H1 (cell line): ENCODE results near the gene PFDN5. TPM values are rescaled to one million over a fixed set of nuclear protein-coding genes. Genes with fewer than 3 reads are reported as not detected.
A peak's percentile ranks its signal among the peaks of the same experiment; 100 is the strongest.

Experiments used
- EGR1 ChIP-seq: IDR thresholded peaks from 2 replicates; pipeline ENCODE4 v1.6.1; 2011; ENCODE audit warnings: low read depth, low read length, borderline replicate concordance
- FOSL1 ChIP-seq: IDR thresholded peaks from 2 replicates; pipeline ENCODE4 v1.6.1; 2011; ENCODE audit warnings: mild to moderate bottlenecking, low read depth, low read length, moderate library complexity; ENCODE audit not compliant: insufficient read depth
- GABPA ChIP-seq: IDR thresholded peaks from 2 replicates; pipeline ENCODE4 v1.6.1; 2011; ENCODE audit warnings: mild to moderate bottlenecking, low read length, moderate library complexity, borderline replicate concordance; ENCODE audit not compliant: insufficient read depth
- HDAC2 ChIP-seq, 2 experiments: fragments of 300-600 bp in 1 of 2; sonication (generic) in 1 of 2; IDR thresholded peaks; 2 replicates each; pipeline ENCODE4 v1.6.1; 2011 to 2012; ENCODE audit warnings: low read depth in 2 of 2, low read length in 2 of 2, mild to moderate bottlenecking in 2 of 2, moderate library complexity in 2 of 2, borderline replicate concordance in 1 of 2, inconsistent platforms in 1 of 2
- NANOG ChIP-seq: IDR thresholded peaks from 2 replicates; pipeline ENCODE4 v1.6.1; 2011; ENCODE audit warnings: low read length, low read depth, mild to moderate bottlenecking, inconsistent platforms; ENCODE audit not compliant: insufficient read depth, poor library complexity, severe bottlenecking
- POU5F1 ChIP-seq: IDR thresholded peaks from 2 replicates; pipeline ENCODE4 v1.6.1; 2011; ENCODE audit warnings: low read depth, mild to moderate bottlenecking, low read length, moderate library complexity
- polyA plus RNA-seq, 7 experiments: library from polyadenylated mRNA; depleted of rRNA in 3 of 7; stranded (reverse) in 5 of 7; unstranded in 2 of 7; fragments of >200 nt in 5 of 7; fragments of 200-250 nt in 2 of 7; gene quantifications; 1 replicate in 5 of 7; 2 replicates in 1 of 7; 4 replicates in 1 of 7; pipeline versions ENCODE4 v1.2.1 to v1.2.3, GENCODE V29; 2011 to 2013; ENCODE audit warnings: missing spikeins in 2 of 7, mixed read lengths in 2 of 7
- total RNA-seq: library from RNA; stranded (reverse); fragmentation: NEBNext Ultra II Directional; extraction: Animal tissue kit (Norgen Biotek cat#: 25700); gene quantifications from 2 replicates; pipeline ENCODE4 v1.2.1, GENCODE V29; 2021
- TF ChIP-seq, protein P1 (sequence below): fragments of 300-600 bp; sonication (generic); IDR thresholded peaks from 2 replicates; pipeline ENCODE4 v1.7.1; 2012; ENCODE audit warnings: low read length, moderate library complexity, mild to moderate bottlenecking, inconsistent platforms; ENCODE audit not compliant: insufficient replicate concordance
- TF ChIP-seq, protein P2 (sequence below): IDR thresholded peaks from 2 replicates; pipeline ENCODE4 v1.6.1; 2012; ENCODE audit warnings: inconsistent platforms

The PFDN5 gene
- total and polyA plus RNA-seq, 2 of the 8 experiments (the other 6 are each of a cell fraction or from before 2014, with no cell fraction given) = 290 to 630 TPM

DNA sequence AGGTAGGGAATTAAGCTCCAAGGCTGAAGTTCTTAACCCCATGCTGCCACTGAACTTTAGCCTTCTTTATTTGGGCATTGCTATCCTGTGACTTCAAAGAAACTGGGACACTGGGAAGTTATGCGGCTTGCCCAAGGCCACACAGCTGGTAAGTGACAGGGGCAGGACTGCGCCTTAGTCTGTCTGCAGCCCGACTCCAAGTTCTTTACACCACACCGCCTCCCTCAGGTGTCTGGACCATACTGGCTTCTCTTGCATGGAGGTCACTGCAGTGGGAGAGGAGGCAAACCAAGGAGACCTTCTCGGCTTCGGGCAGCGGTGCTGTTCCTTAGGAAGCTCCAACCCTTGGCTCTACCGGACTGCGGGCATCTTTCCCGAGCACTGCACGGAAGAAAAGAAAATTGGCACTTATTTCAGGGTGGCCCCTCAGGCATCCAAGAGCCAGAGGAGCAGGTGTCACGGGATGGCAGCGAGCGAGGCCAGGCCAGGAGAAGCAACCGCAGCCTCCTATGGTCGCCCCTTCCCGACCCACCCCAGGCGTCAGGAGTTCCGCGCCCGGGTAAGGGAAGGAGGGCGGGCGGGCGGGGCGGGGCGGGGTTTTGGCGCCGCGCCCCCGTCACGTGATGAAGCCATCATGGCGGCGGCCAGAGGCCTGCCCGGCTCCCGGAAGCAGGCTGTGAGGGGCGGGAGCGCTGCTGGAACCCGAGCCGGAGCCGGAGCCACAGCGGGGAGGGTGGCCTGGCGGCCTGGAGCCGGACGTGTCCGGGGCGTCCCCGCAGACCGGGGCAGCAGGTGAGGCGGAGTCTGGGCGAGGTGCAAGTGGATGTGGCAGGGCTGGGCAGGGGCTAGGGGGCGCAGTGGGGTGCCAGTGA is 43.6 kb upstream of the PFDN5 start (continued):
- TF ChIP-seq, protein P1, sequence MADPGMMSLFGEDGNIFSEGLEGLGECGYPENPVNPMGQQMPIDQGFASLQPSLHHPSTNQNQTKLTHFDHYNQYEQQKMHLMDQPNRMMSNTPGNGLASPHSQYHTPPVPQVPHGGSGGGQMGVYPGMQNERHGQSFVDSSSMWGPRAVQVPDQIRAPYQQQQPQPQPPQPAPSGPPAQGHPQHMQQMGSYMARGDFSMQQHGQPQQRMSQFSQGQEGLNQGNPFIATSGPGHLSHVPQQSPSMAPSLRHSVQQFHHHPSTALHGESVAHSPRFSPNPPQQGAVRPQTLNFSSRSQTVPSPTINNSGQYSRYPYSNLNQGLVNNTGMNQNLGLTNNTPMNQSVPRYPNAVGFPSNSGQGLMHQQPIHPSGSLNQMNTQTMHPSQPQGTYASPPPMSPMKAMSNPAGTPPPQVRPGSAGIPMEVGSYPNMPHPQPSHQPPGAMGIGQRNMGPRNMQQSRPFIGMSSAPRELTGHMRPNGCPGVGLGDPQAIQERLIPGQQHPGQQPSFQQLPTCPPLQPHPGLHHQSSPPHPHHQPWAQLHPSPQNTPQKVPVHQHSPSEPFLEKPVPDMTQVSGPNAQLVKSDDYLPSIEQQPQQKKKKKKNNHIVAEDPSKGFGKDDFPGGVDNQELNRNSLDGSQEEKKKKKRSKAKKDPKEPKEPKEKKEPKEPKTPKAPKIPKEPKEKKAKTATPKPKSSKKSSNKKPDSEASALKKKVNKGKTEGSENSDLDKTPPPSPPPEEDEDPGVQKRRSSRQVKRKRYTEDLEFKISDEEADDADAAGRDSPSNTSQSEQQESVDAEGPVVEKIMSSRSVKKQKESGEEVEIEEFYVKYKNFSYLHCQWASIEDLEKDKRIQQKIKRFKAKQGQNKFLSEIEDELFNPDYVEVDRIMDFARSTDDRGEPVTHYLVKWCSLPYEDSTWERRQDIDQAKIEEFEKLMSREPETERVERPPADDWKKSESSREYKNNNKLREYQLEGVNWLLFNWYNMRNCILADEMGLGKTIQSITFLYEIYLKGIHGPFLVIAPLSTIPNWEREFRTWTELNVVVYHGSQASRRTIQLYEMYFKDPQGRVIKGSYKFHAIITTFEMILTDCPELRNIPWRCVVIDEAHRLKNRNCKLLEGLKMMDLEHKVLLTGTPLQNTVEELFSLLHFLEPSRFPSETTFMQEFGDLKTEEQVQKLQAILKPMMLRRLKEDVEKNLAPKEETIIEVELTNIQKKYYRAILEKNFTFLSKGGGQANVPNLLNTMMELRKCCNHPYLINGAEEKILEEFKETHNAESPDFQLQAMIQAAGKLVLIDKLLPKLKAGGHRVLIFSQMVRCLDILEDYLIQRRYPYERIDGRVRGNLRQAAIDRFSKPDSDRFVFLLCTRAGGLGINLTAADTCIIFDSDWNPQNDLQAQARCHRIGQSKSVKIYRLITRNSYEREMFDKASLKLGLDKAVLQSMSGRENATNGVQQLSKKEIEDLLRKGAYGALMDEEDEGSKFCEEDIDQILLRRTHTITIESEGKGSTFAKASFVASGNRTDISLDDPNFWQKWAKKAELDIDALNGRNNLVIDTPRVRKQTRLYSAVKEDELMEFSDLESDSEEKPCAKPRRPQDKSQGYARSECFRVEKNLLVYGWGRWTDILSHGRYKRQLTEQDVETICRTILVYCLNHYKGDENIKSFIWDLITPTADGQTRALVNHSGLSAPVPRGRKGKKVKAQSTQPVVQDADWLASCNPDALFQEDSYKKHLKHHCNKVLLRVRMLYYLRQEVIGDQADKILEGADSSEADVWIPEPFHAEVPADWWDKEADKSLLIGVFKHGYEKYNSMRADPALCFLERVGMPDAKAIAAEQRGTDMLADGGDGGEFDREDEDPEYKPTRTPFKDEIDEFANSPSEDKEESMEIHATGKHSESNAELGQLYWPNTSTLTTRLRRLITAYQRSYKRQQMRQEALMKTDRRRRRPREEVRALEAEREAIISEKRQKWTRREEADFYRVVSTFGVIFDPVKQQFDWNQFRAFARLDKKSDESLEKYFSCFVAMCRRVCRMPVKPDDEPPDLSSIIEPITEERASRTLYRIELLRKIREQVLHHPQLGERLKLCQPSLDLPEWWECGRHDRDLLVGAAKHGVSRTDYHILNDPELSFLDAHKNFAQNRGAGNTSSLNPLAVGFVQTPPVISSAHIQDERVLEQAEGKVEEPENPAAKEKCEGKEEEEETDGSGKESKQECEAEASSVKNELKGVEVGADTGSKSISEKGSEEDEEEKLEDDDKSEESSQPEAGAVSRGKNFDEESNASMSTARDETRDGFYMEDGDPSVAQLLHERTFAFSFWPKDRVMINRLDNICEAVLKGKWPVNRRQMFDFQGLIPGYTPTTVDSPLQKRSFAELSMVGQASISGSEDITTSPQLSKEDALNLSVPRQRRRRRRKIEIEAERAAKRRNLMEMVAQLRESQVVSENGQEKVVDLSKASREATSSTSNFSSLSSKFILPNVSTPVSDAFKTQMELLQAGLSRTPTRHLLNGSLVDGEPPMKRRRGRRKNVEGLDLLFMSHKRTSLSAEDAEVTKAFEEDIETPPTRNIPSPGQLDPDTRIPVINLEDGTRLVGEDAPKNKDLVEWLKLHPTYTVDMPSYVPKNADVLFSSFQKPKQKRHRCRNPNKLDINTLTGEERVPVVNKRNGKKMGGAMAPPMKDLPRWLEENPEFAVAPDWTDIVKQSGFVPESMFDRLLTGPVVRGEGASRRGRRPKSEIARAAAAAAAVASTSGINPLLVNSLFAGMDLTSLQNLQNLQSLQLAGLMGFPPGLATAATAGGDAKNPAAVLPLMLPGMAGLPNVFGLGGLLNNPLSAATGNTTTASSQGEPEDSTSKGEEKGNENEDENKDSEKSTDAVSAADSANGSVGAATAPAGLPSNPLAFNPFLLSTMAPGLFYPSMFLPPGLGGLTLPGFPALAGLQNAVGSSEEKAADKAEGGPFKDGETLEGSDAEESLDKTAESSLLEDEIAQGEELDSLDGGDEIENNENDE = no peak
- TF ChIP-seq EGR1 (no peak), FOSL1 (no peak), HDAC2 (IDR thresholded peaks at IDR 0.05; ENCODE audit: borderline replicate concordance in 1 of 2, low read depth in 2 of 2, low read length in 2 of 2) (peak in 1 of 2 experiments; percentile 70; a peak in 2 of 4 replicates), POU5F1 (no peak), NANOG (no peak), GABPA (no peak)
- TF ChIP-seq, protein P2, sequence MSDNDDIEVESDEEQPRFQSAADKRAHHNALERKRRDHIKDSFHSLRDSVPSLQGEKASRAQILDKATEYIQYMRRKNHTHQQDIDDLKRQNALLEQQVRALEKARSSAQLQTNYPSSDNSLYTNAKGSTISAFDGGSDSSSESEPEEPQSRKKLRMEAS = peak; percentile 15; the same call in 1 of the 2 replicates
